Activated CD4-positive, alpha-beta T cell treated with anti-CD3 and anti-CD28 coated beads, Interleukin-2, amount 10 ng/mL, durations not matched to agents 24 days and 14 days (primary cell): ENCODE results near the gene PALLD. TPM values are rescaled to one million over a fixed set of nuclear protein-coding genes. Genes with fewer than 3 reads are reported as not detected.

Experiments
- DNase-seq: peaks from one replicate; pipeline ENCODE4 v3.0.0; 2022
- H3K27ac Mint-ChIP-seq: one replicate; pipeline ENCODE4 v1.8.0; 2022; ENCODE audit warnings: mild to moderate bottlenecking, mixed read lengths
- H3K27me3 Mint-ChIP-seq: one replicate; pipeline ENCODE4 v1.8.0; 2022; ENCODE audit warnings: mixed read lengths
- H3K36me3 Mint-ChIP-seq: one replicate; pipeline ENCODE4 v1.8.0; 2022; ENCODE audit warnings: low read depth, mild to moderate bottlenecking, mixed read lengths
- H3K4me1 Mint-ChIP-seq: one replicate; pipeline ENCODE4 v1.8.0; 2021; ENCODE audit warnings: mixed read lengths
- H3K4me3 Mint-ChIP-seq: one replicate; pipeline ENCODE4 v1.8.0; 2022; ENCODE audit warnings: mild to moderate bottlenecking, moderate library complexity, mixed read lengths
- H3K9me3 Mint-ChIP-seq: one replicate; pipeline ENCODE4 v1.8.0; 2021; ENCODE audit warnings: mixed read lengths
- intact Hi-C: fragments of 100-400 bp; cut with micrococcal nuclease; formaldehyde crosslinking; loops from one replicate; pipeline ENCODE4 v1.15.1; 2023
- total RNA-seq: library from RNA; stranded (reverse); gene quantifications from 2 replicates; pipeline ENCODE4 v1.2.3, GENCODE V29; 2022

The PALLD gene
- total RNA-seq, 1 donor from 2014 or later: 34.3 TPM

- intact Hi-C loops: no loop called here
- Mint-ChIP-seq H3K27me3 (peaks cover 8% of the 10 kb centered on the region), H3K9me3 (no peaks in the 10 kb centered on the region), H3K4me3 (no peak overlapping the region), H3K27ac (no peak overlapping the region), H3K36me3 (no peaks in the 10 kb centered on the region), H3K4me1 (peaks cover 2% of the 10 kb centered on the region)
- no peak for DNase-seq
These were observed 144.9 kb downstream of the PALLD start for GRCh38 chr4:168641811-168642140.

- Mint-ChIP-seq H3K36me3 (no peaks in the 10 kb centered on the region), H3K4me3 (no peak overlapping the region), H3K27me3 (peaks cover 8% of the 10 kb centered on the region), H3K27ac (no peak overlapping the region), H3K4me1 (peaks cover 2% of the 10 kb centered on the region), H3K9me3 (no peaks in the 10 kb centered on the region)
- no peak for DNase-seq
- intact Hi-C loops: no loop called here
These were observed 145.7 kb downstream of the PALLD start for GRCh38 chr4:168642591-168642990.

GRCh38 chr4:168643111-168643795, 146.4 kb downstream of the PALLD start:
- Mint-ChIP-seq H3K27ac (no peak overlapping the region), H3K4me3 (no peak overlapping the region), H3K4me1 (peaks cover 2% of the 10 kb centered on the region), H3K27me3 (peaks cover 10% of the 10 kb centered on the region), H3K36me3 (no peaks in the 10 kb centered on the region), H3K9me3 (no peaks in the 10 kb centered on the region)
- no peak for DNase-seq
- intact Hi-C loops: no loop called here

DNA sequence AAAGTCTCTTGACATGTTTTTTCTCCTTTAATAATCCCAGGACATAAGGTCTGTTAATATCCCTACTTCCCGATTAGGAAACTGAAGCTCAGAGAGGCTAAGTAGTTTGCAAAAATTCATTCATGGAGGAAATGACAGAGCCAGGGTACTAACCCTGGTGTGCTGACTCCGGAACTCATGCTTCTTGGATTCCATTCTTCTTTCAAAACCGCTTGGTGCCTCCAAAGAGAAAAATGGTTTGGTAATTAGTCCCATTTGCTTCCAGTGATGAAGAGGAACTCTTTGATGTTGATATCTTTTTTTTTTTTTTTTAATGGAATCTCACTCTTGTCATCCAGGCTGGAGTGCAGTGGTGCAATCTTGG, 146.9 kb downstream of the PALLD start:
- H3K4me1 Mint-ChIP-seq: peaks cover 2% of the 10 kb centered on the region
- peaks cover 12% of the 10 kb centered on the region for H3K27me3 Mint-ChIP-seq
- H3K27ac Mint-ChIP-seq: no peak overlapping the region
- intact Hi-C loops: no loop called here
- H3K36me3 Mint-ChIP-seq: no peaks in the 10 kb centered on the region
- H3K9me3 Mint-ChIP-seq: no peaks in the 10 kb centered on the region
- DNase-seq: no peak
- H3K4me3 Mint-ChIP-seq: no peak overlapping the region

DNA sequence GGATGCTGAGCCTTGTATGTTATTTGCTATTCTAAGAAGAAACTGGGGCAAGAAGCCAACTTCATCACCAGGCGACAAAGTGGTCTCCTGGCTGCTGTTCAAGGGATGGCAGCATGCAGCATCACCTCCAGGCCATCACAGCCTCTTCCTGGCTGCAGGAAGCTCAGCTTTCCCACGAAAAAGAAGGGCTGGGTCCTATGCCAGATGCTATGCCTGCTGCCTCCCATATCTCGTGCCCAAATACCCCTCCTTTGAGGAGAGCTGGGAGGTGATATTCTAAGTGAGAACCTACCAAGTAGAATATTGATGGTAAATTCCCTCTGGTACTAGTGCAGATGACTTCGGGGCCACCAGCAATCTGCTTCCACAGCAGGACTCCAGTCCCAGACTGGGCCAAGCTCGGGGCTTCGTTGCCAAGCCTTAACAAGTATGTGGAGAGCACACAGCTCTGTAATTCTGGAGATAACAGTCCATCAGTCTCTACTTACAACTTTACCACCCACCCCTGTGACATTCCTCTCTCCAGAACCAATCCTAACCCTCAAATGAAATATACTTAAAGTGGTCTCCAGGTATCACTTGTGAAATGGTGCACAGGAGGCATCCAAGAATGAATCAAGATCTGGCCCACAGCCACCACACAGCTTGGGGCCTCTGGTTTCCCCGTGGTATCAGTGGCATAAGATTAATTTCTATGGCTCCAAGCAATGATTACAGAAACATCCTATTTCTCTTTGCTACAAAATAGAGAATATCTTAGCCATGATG, 149.3 kb downstream of the PALLD start:
- Mint-ChIP-seq H3K27ac (no peak overlapping the region), H3K4me1 (peaks cover 2% of the 10 kb centered on the region), H3K4me3 (no peak overlapping the region), H3K36me3 (no peaks in the 10 kb centered on the region), H3K9me3 (no peaks in the 10 kb centered on the region), H3K27me3 (peaks cover 21% of the 10 kb centered on the region)
- intact Hi-C loops: no loop called here
- no peak for DNase-seq

DNA sequence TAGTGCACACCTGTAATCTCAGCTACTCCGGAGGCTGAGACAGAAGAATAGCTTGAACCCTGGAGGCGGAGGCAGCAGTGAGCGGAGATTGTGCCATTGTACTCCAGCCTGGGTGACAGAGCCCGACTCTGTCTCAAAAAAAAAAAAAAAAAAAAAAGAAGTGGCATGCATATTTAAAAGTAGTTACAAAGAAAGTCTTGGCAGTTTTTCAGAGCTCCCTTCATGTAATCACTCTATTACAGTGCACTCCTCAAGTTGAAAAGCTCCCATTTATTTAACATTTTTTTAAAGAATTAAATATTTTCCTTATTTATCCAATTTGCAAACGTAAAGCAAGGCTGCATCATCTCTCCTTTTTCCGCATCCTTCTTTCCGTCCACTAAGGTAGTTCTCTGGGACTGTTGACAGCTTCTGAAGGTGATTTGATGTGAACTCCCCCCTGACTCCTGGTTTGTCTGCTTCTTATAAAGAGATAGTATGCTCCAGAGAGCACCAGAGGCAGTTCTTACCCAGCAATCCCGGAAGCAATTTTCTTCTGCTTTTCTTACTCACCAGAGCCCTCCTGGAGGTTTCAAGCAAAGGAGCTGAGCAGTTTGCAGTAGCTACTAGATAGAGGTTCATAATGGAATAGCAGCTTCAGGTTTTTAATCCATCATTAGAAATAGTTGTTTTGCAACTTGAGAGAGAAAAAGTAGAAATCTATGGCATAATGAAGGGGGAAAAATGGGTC, 151.0 kb downstream of the PALLD start:
- DNase-seq: no peak
- Mint-ChIP-seq H3K4me1 (peaks cover 2% of the 10 kb centered on the region), H3K27ac (no peak overlapping the region), H3K4me3 (no peak overlapping the region), H3K36me3 (no peaks in the 10 kb centered on the region), H3K9me3 (no peaks in the 10 kb centered on the region), H3K27me3 (peaks cover 29% of the 10 kb centered on the region)
- intact Hi-C loops: no loop called here

DNA sequence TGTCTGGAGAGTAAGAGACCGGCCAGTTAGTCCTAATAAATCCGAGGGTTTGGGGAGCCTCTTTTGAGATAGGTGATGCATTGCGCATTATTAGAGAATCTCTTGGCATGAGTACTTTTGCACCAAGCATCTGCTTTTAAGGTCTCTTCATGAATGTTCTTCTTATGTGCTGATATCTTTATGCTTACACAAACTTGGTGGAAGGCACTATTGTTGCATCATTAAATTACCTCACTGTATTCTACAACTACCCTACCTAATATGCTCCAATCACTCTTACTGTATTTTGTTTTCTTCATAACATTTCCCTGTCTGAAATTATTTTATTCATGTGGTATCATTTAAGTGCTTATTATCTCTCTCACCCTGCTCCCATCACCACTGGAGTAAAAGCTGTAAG, 151.6 kb downstream of the PALLD start:
- no peak overlapping the region for H3K4me3 Mint-ChIP-seq
- DNase-seq: no peak
- H3K9me3 Mint-ChIP-seq: no peaks in the 10 kb centered on the region
- H3K27ac Mint-ChIP-seq: no peak overlapping the region
- peaks cover 34% of the 10 kb centered on the region for H3K27me3 Mint-ChIP-seq
- intact Hi-C loops: no loop called here
- H3K4me1 Mint-ChIP-seq: peaks cover under 1% of the 10 kb centered on the region
- H3K36me3 Mint-ChIP-seq: no peaks in the 10 kb centered on the region

DNA sequence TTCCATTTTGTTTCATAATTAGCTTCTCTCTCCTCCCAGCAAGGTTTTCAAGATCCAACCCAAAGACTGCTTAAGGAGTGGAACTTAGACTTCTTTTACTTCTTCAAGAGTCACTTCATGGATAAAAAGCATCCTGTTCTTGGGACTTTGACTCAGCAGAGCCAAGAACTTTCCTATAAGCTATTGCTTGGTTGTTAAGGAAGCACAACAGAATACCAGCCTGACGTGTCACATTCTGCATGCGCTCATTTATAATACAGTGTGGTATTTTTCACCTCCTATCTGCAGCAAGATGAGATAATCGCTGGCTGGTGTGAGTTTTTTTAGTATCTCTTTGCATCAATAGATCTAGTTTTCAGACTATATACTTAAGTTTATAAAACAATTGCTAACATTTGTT, 152.1 kb downstream of the PALLD start:
- intact Hi-C loops: no loop called here
- Mint-ChIP-seq H3K36me3 (no peaks in the 10 kb centered on the region), H3K4me3 (no peak overlapping the region), H3K9me3 (no peaks in the 10 kb centered on the region), H3K4me1 (no peaks in the 10 kb centered on the region), H3K27me3 (peaks cover 36% of the 10 kb centered on the region), H3K27ac (no peak overlapping the region)
- no peak for DNase-seq

- Mint-ChIP-seq H3K27me3 (peaks cover 36% of the 10 kb centered on the region), H3K9me3 (no peaks in the 10 kb centered on the region), H3K4me1 (peaks cover 2% of the 10 kb centered on the region), H3K36me3 (no peaks in the 10 kb centered on the region), H3K27ac (no peak overlapping the region), H3K4me3 (no peak overlapping the region)
- intact Hi-C loops: no loop called here
- DNase-seq: no peak
These were observed 154.5 kb downstream of the PALLD start for GRCh38 chr4:168651374-168651773.

- H3K27ac Mint-ChIP-seq: no peak overlapping the region
- no peaks in the 10 kb centered on the region for H3K36me3 Mint-ChIP-seq
- H3K4me1 Mint-ChIP-seq: peaks cover 2% of the 10 kb centered on the region
- no peak for DNase-seq
- peaks cover 37% of the 10 kb centered on the region for H3K27me3 Mint-ChIP-seq
- no peak overlapping the region for H3K4me3 Mint-ChIP-seq
- H3K9me3 Mint-ChIP-seq: no peaks in the 10 kb centered on the region
- intact Hi-C loops: no loop called here
These were observed 155.0 kb downstream of the PALLD start for GRCh38 chr4:168651864-168652263.

GRCh38 chr4:168652755-168653154, 155.9 kb downstream of the PALLD start:
- no peaks in the 10 kb centered on the region for H3K9me3 Mint-ChIP-seq

GRCh38 chr4:168654104-168654847, 157.4 kb downstream of the PALLD start:
- peaks cover 36% of the 10 kb centered on the region for H3K27me3 Mint-ChIP-seq
- H3K36me3 Mint-ChIP-seq: no peaks in the 10 kb centered on the region
- intact Hi-C loops: no loop called here
- no peak overlapping the region for H3K27ac Mint-ChIP-seq
- peaks cover 2% of the 10 kb centered on the region for H3K4me1 Mint-ChIP-seq
- DNase-seq: no peak
- no peak overlapping the region for H3K4me3 Mint-ChIP-seq
- H3K9me3 Mint-ChIP-seq: no peaks in the 10 kb centered on the region

More at GRCh38 chr4:168652755-168653154, 155.9 kb downstream of the PALLD start:
- intact Hi-C loops: no loop called here
- no peaks in the 10 kb centered on the region for H3K36me3 Mint-ChIP-seq
- peaks cover 2% of the 10 kb centered on the region for H3K4me1 Mint-ChIP-seq
- no peak overlapping the region for H3K27ac Mint-ChIP-seq
- peaks cover 41% of the 10 kb centered on the region for H3K27me3 Mint-ChIP-seq
- H3K4me3 Mint-ChIP-seq: no peak overlapping the region
- no peak for DNase-seq

DNA sequence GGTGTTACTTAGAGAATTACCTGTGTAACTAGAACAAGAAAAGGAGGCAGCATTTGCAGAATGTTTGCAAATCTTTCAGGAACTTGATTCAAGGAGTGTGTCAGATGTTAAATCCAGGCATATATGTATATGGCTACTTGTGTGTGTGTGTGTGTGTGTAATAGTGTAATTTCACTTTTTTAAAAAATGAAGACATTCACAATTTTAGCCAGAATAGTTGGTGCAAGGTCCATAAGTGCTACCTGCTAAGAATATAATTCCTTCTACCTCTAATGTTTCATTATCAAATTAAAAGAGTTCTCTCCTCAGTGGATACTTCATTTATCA, 158.0 kb downstream of the PALLD start:
- Mint-ChIP-seq H3K36me3 (no peaks in the 10 kb centered on the region), H3K4me1 (peaks cover 2% of the 10 kb centered on the region), H3K9me3 (no peaks in the 10 kb centered on the region), H3K27ac (no peak overlapping the region), H3K4me3 (no peak overlapping the region), H3K27me3 (peaks cover 37% of the 10 kb centered on the region)
- no peak for DNase-seq
- intact Hi-C loops: no loop called here

- peaks cover 37% of the 10 kb centered on the region for H3K27me3 Mint-ChIP-seq
- H3K4me1 Mint-ChIP-seq: peaks cover 2% of the 10 kb centered on the region
- H3K9me3 Mint-ChIP-seq: no peaks in the 10 kb centered on the region
- no peak overlapping the region for H3K27ac Mint-ChIP-seq
- no peak for DNase-seq
- intact Hi-C loops: no loop called here
- no peak overlapping the region for H3K4me3 Mint-ChIP-seq
- no peaks in the 10 kb centered on the region for H3K36me3 Mint-ChIP-seq
These were observed 158.3 kb downstream of the PALLD start for GRCh38 chr4:168655182-168655581.
